HuH-7.5 (cell line): Measurements from ENCODE around the gene RASAL1.

ENCODE experiments used
- DNase-seq: peaks from one replicate; pipeline ENCODE4 v3.0.0; 2011; ENCODE audit warnings: low spot score

Gene RASAL1

GRCh38 chr12:113056631-113057488, 78.7 kb downstream of the RASAL1 start, which contains the start of gene DTX1:
DTX1 (plus strand) TSS chr12:113056730; CDS start chr12:113058193, 1,463 bp downstream.
- DNase-seq: no peak

GRCh38 chr12:113056381-113056630, 79.3 kb downstream of the RASAL1 start:
- no peak for DNase-seq

GRCh38 chr12:113055594-113056380, 79.8 kb downstream of the RASAL1 start:
- DNase-seq: no peak

- no peak for DNase-seq
Measured at GRCh38 chr12:113054948-113055486, 80.5 kb downstream of the RASAL1 start.

GRCh38 chr12:113052326-113052725, 83.2 kb downstream of the RASAL1 start:
- DNase-seq: no peak

GRCh38 chr12:113051759-113052158, 83.8 kb downstream of the RASAL1 start:
- no peak for DNase-seq

GRCh38 chr12:113050795-113051194, 84.8 kb downstream of the RASAL1 start:
- DNase-seq: no peak

- no peak for DNase-seq
Measured at GRCh38 chr12:113049976-113050742, 85.4 kb downstream of the RASAL1 start.
